Effector CD8-positive, alpha-beta T cell (primary cell): Measurements from ENCODE around the gene SUGP2.

ENCODE experiments used
- DNase-seq: peaks from one replicate; lab custom pipeline; 2025; lab: John Stamatoyannopoulos, UW

Gene SUGP2

DNA sequence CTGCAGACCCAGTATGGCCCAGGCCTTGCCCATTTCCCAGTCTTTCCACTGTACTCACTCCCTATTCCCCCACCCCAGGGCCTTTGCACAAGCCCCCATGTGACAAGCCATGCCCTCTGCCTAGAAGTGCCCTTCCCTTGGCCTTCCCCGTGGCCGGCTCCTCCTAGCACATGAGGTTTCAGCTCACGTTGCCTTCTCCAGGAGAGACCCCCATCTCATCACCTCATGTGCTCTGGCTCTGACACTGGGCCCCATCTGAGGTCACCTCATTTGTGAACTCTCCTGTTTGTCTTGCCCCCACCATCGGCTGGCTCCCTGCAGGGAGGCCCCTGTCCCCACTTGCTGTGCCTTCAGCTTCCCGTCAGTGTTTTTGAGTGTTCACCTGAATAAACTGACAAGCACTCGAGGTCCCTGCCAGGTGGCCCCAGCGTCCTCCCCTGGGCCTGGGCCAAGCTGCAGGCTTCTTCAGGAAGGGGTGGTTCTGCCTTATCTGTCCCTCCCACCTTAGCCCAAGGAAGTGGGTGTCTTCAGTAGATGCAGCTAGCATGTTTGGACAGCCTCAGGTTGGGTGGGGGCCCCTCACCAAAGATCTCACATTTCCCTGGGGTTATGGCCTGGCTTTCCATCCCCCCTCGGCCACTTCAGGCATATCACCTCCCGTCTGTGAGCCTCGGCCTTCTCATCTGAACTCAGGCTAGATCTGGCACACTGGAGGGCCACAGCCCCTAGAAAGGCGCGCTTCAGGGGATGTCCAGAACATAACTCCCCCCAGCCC, 26.7 kb upstream of the SUGP2 start:
- DNase-seq = no peak

GRCh38 chr19:19059018-19059836, 25.9 kb upstream of the SUGP2 start:
- no peak for DNase-seq

GRCh38 chr19:19057720-19058119, 24.4 kb upstream of the SUGP2 start:
- DNase-seq = no peak

- DNase-seq = no peak
Observed at GRCh38 chr19:19057317-19057716, 24.0 kb upstream of the SUGP2 start.

DNA sequence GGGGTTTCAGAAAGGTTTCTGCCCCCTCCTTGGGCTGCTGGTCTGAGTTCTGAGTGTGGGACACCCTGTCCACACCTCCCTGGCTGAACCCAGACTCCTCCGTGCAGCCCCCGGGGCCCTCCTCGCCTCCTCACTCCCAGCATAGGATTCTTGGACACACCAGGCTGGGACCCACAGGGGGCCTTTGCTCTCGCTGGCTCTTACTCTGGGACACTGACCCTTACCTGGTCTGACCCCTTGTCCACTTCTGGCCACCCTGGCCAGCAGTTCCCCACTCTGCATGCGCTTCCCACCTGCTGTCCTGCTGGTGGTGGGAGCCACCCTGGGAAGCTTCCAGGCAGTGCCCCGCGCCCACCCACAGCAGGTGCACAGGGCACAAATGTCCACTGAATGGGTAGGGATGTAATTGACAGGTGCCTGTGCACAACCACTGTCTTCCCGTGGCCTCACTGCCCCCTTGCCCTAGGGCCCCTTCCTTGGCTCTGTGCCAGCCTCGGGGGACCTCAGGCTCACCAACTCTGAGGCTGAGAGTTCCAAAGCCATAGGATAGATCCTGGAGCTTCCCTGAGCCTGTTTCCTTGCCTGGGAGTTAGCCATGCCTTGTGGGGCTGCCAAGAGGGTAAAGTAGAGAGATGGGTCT, 23.4 kb upstream of the SUGP2 start:
- DNase-seq = no peak

DNA sequence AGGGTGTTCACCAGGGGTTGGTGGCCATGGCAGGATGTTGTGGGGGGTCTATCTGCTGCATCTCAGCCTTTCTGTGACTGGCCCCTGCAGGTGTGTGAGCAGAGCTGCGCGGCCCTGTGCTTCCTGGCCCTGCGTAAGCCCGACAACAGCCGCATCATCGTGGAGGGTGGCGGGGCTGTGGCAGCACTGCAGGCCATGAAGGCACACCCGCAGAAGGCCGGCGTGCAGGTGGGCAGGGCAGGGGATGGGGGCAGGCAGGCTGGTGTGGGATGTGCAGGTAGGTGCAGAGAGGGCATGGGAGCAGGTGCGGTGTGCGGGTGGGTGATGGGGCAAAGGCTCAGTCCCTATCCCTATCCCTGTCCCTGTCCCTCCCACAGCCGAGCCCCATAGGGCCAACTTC, 22.4 kb upstream of the SUGP2 start:
- DNase-seq = no peak

DNA sequence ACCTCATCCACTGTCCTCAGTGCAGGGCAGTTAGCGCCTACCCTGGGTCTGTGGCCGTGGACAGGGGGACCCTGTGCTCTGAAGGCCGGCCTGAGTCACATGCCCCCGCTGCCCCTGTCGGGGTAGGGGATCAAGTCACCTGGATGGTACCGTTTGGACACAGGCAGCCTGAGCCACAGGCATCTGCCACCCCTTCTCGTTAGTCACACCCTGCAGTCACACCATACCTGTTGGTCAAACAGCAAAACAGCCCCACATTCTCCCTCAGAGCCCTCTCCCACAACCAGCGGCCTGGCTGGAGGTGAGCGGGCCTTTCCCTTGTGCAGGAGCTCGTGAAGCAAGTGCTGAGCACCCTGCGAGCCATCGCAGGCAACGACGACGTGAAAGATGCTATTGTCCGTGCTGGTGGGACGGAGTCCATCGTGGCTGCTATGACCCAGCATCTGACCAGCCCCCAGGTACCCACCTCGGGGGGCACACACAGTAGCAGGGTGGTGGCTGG, 21.7 kb upstream of the SUGP2 start:
- DNase-seq = no peak

DNA sequence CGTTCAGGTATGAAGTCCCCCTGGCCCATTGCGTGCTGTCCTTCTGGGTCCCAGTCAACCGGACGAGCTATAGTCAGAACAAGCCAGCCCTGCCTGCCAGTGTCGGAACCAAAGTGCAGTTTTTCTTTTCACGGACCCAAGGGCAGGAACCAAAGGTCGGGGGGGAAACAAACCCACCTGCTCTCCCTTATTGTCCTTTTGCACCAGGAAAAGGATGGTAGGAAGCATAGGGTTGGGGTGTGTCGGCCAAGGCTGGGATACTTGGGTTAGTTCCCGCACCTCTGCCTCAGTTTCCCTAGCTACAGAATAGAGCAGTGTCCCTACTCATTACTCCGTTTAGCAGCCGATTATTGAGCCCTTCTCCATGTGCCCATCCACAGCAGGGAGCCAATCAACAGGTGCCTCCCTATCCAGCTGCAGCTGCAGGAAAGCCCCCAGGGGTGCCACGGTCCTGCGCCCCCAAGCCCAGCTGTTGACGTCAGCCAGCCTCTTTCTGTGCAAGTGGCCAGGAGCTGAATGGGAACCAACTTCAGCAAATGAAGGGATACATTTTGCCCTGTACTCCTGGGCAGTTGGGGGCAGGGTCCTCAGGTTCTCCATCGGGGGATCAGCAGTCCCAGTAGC, 21.1 kb upstream of the SUGP2 start:
- no peak for DNase-seq

- peak; percentile 54 for DNase-seq
Observed at GRCh38 chr19:19053508-19054314, 20.4 kb upstream of the SUGP2 start.

- DNase-seq = no peak
Observed at GRCh38 chr19:19052921-19053320, 19.6 kb upstream of the SUGP2 start.

DNA sequence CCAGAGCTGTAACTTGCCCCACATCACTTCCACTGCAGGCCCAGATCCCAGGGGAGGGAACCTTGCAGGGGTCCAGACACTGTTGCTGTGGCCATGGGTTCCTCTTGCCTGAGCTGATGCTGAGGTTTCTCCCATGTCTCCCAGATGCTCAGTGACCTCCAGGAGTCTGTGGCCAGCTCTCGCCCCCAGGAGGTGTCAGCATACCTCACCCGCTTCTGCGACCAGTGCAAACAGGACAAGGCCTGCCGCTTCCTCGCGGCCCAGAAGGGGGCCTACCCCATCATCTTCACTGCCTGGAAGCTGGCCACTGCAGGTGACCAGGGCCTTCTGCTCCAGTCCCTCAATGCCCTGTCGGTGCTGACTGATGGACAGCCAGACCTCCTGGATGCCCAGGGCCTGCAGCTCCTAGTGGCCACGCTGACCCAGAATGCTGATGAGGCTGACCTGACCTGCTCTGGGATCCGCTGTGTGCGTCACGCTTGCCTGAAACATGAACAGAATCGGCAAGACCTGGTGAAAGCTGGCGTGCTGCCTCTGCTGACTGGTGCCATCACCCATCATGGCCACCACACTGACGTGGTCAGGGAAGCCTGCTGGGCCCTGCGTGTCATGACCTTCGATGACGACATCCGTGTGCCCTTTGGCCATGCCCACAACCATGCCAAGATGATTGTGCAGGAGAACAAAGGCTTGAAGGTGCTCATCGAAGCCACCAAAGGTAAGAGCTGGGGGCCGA, 18.3 kb upstream of the SUGP2 start:
- DNase-seq = no peak

DNA sequence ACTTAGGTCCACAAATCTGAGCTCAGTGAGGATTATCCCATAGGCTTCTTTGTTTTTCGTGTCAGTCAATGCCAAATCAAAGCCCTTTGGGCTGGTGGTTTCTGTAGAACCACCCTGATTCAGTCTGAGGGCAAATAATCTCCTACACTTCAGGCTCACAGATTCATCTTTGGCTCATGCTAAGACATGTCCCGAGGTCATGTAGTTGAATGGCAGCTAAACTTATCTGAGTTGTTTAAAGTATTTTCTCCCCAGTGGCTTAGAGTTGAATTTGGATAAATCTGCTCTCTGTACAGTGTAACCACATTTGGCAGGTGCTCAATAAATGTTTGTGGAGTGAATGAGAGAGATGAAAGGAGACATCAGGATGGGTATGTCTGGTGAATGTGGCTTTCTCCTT, 17.4 kb upstream of the SUGP2 start:
- DNase-seq = no peak

- no peak for DNase-seq
Observed at GRCh38 chr19:19050104-19050503, 16.8 kb upstream of the SUGP2 start.

- no peak for DNase-seq
Observed at GRCh38 chr19:19049406-19049805, 16.1 kb upstream of the SUGP2 start.

DNA sequence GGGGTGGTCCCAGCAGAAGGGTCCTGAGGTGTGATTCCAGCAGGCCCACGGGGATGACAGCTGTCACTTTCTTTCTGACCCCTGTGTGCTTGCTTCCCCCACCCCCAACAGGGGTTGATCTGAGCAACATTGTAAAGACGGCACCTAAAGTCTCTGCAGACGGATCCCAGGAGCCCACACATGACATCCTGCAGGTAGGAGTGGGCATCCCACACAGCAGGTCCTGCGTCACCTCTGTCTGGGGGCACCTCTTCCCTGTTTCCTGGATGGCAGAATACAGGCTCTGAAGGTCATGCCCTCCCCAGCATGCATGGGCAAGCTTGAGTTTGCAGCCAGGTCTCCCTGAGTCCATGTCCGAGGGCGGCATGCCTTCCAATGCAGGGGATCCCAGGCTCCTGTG, 10.6 kb upstream of the SUGP2 start:
- DNase-seq = no peak

- no peak for DNase-seq
Observed at GRCh38 chr19:19043481-19043880, 10.2 kb upstream of the SUGP2 start.

- DNase-seq = no peak
Observed at GRCh38 chr19:19042732-19043280, 9.5 kb upstream of the SUGP2 start.

DNA sequence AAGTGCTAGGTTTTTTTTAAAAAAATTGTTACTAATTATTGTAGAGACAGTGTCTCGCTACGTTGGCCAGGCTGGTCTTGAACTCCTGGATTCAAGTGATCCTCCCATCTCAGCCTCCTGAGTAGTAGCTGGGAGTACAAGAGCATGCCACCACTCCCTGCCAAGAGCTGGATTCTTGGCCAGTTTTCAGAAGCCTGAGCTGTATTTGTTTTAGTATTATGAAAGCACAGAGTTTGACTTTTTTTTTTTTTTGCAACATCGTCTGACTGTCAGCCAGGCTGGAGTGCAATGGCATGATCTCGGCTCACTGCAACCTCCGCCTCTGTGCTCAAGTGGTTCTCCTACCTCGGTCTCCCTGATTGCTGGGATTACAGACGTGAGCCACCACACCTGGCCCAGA, 7.1 kb upstream of the SUGP2 start:
- no peak for DNase-seq

GRCh38 chr19:19039901-19040300, 6.6 kb upstream of the SUGP2 start:
- no peak for DNase-seq

DNA sequence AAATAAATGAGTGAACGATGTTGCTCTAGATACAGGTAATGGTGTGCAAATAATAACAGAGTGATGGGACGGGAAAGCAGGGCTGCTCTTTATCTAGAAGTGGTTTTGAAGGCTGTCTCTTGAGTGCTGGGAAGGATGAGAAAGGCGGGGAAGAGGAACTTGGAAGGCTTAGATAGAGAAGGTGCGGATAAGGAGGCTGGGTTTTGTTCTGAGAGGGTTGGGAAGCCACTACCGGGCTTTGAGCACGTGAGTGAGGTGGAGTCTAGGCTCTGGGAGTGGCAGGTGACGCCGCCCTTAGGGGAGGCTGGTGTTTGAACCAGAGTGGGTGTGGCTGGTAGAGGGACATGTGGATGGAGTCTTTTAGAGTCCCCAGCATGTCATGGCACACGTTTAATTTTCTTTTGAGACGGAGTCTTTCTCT, 897 bp upstream of the SUGP2 start:
- peak; percentile 58 for DNase-seq

- no peak for DNase-seq
Observed at GRCh38 chr19:19033176-19033425, 216 bp downstream of the SUGP2 start.
